ENCODE measurements around the gene MOSMO. TPM values are rescaled to one million over a fixed set of nuclear protein-coding genes. Genes with fewer than 3 reads are reported as not detected.
A peak's percentile ranks its signal among the peaks of the same experiment; 100 is the strongest.
"Not testable (repeated sequence)": the region's sequence is repeated elsewhere in the genome, so short reads cannot be mapped to it uniquely, and the experiment has no call there.

MOSMO gene
- total RNA-seq, 2 donors from 2014 or later, result 19.6 to 21.0 TPM

DNA sequence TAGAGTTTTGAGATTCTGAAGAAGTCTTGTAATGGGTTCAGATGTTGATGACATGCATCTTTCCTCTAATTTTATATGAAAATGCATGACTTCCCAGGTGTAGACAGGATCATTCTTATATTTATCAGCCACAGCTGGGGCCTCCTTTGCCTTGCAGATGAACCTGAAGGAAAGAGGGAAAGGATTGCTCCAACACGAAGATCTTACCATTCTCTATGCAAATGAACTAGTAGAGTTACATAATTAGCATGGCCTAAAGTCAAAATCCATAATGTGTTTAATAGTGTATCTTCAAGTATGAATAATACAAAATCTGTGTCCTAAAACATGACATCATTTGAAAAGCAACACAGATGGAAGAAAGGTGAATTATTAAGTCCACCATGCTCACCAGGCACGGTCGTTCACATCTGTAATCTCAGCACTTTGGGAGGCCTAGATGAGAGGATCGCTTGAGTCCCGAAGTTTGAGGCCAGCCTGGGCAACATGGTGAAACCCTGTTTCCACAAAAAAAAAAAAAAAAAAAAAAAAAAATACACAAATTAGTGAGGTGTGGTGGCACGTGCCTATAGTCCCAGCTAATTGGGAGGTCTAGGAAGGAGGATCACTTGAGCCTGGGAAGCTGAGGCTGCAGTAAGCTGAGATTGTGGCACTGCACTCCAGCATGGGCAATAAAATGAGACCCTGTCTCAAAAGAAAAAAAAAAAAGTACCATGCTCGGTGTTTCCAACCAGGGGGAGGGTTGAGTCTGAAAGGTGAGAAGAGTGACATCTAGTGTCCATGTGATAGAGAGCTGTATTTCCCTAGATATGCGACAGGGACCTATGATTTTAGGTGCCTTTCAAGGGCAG is 90.7 kb downstream of the MOSMO start:
- Histone ChIP-seq H3K4me1 (replicated peaks) (no peaks in the 10 kb centered on the region), H3K27me3 (replicated peaks; ENCODE audit: insufficient read depth) (no peaks in the 10 kb centered on the region), H3K27ac (no peak overlapping the region), H3K9me3 (no peaks in the 10 kb centered on the region), H3K36me3 (no peaks in the 10 kb centered on the region), H3K4me3 (no peak overlapping the region)
- 47% methylated on average over 8 of the region's 8 CpGs for WGBS
- intact Hi-C loops (cut with DNase I), result loop anchor here (5.0 kb wide), 2 partner anchors 89 to 101 kb away; no protein-coding TSS in a partner anchor
- DNase-seq (ENCODE audit: low spot score), result no peak
- TF ChIP-seq, protein P1, sequence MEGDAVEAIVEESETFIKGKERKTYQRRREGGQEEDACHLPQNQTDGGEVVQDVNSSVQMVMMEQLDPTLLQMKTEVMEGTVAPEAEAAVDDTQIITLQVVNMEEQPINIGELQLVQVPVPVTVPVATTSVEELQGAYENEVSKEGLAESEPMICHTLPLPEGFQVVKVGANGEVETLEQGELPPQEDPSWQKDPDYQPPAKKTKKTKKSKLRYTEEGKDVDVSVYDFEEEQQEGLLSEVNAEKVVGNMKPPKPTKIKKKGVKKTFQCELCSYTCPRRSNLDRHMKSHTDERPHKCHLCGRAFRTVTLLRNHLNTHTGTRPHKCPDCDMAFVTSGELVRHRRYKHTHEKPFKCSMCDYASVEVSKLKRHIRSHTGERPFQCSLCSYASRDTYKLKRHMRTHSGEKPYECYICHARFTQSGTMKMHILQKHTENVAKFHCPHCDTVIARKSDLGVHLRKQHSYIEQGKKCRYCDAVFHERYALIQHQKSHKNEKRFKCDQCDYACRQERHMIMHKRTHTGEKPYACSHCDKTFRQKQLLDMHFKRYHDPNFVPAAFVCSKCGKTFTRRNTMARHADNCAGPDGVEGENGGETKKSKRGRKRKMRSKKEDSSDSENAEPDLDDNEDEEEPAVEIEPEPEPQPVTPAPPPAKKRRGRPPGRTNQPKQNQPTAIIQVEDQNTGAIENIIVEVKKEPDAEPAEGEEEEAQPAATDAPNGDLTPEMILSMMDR (IDR thresholded peaks at IDR 0.05), result peak in 3 of 4 experiments; percentile 35 to 55 (median 39)
- TF ChIP-seq POLR2AphosphoS5 (IDR thresholded peaks at IDR 0.05), result no peak

DNA sequence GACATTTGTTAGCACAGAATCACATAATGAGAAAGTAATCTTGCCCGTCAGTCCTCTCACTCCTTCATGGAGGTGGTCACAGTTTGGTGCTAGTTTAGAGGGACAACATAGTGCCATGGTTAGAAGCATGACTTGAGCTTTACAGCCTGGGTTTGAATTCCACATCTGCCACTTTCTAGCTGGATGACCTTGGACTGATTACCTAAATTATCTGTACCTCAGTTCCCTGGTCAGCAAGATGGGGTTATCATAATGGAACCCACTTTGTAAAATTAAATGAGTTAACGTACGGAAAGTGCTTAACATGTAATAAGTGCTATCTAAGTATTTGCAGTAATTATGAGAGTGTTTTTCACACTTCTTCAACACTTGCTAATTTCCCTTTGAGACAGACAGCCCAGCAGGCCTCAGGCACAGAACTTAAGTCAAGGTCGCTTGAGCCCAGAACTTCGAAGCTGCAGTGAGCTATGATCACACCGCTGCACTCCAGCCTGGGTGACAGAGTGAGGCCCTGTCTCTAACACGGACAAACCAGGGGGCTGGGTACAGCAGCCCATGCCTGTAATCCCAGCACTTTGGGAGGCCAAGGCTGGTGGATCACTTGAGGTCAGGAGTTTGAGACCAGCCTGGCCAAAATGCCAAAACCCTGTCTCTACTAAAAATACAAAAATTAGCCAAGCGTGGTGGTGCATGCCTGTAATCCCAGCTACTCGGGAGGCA is 91.5 kb downstream of the MOSMO start:
- DNase-seq (ENCODE audit: low spot score), result no peak
- intact Hi-C loops (cut with DNase I), result loop anchor here (5.0 kb wide), 2 partner anchors 88 to 102 kb away; no protein-coding TSS in a partner anchor
- no peak overlapping the region for H3K27ac ChIP-seq
- WGBS, result 82% methylated on average over 9 of the region's 9 CpGs
- no peaks in the 10 kb centered on the region for H3K27me3 ChIP-seq (replicated peaks; ENCODE audit: insufficient read depth)
- no peaks in the 10 kb centered on the region for H3K36me3 ChIP-seq
- H3K4me1 ChIP-seq (replicated peaks), result no peaks in the 10 kb centered on the region
- TF ChIP-seq POLR2AphosphoS5 (IDR thresholded peaks at IDR 0.05) (no peak), POLR2A (IDR thresholded peaks at IDR 0.05) (no peak)
- H3K4me3 ChIP-seq, result no peak overlapping the region
- H3K9me3 ChIP-seq, result no peaks in the 10 kb centered on the region

DNA sequence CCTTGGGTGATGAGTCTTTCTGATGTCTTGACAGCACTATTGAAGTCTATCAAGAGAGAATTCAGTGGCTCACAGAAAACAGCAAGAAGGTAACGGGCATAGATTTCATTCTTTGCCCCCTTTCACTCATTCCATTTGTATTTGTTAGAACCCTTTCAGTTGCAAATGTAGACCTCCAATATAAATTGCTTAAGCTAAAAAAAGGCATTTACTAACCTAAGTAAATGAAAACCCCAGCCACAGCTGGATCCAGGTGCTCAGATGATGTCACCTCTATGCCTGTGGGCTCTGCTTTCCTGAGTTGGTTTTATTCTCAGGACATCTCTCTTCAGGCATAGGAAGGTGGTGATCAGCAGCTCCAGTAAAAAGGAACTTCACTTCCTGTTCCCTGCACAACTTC is 95.5 kb downstream of the MOSMO start:
- 97% methylated on average over 1 of the region's 1 CpG for WGBS
- Histone ChIP-seq H3K4me3 (no peak overlapping the region), H3K27me3 (replicated peaks; ENCODE audit: insufficient read depth) (no peaks in the 10 kb centered on the region), H3K4me1 (replicated peaks) (no peaks in the 10 kb centered on the region), H3K9me3 (no peaks in the 10 kb centered on the region), H3K36me3 (no peaks in the 10 kb centered on the region), H3K27ac (no peak overlapping the region)
- TF ChIP-seq, protein P1 (IDR thresholded peaks at IDR 0.05), result no peak
- TF ChIP-seq POLR2AphosphoS5 (IDR thresholded peaks at IDR 0.05) (no peak), POLR2A (IDR thresholded peaks at IDR 0.05) (no peak)
- intact Hi-C loops (cut with DNase I), result no loop called here
- DNase-seq (ENCODE audit: low spot score), result no peak

DNA sequence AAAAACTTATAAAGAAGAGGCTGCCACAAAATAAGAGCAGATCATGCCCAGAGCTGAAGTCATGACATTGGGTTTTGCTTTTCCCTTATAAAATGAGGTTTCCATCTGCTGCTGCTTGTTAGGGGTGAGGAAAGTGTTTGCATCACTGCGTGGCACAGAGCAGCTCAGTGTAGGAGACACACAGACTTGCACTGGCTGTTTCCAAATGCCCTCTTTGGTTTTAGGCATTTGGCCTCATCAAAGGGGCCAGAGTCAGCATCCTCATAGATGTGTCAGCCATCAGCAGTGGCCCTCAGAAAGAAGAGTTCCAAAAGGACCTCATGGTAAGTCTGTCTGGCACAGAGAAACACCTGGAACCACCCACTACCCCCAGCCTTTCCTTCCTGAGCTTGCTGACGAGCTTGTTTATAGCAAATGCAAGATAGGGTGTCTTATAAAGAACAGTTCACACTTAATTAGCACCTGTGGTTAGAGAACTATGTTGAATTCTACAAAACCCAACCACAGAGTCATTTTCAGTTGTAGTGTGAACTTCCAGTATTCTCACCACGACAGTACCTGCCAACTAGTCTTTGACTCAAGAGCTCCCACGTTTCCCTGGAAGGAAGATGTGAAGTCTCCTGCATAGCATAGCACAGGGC is 101.5 kb downstream of the MOSMO start:
- no peaks in the 10 kb centered on the region for H3K36me3 ChIP-seq
- DNase-seq (ENCODE audit: low spot score), result no peak
- no peaks in the 10 kb centered on the region for H3K27me3 ChIP-seq (replicated peaks; ENCODE audit: insufficient read depth)
- WGBS, result 63% methylated on average over 4 of the region's 4 CpGs
- no peaks in the 10 kb centered on the region for H3K4me1 ChIP-seq (replicated peaks)
- H3K4me3 ChIP-seq, result no peak overlapping the region
- TF ChIP-seq, protein P1 (IDR thresholded peaks at IDR 0.05), result no peak
- TF ChIP-seq POLR2AphosphoS5 (IDR thresholded peaks at IDR 0.05), result no peak
- no peak for TF ChIP-seq POLR2A (IDR thresholded peaks at IDR 0.05)
- H3K9me3 ChIP-seq, result no peaks in the 10 kb centered on the region
- H3K27ac ChIP-seq, result no peak overlapping the region
- intact Hi-C loops (cut with DNase I), result no loop called here

DNA sequence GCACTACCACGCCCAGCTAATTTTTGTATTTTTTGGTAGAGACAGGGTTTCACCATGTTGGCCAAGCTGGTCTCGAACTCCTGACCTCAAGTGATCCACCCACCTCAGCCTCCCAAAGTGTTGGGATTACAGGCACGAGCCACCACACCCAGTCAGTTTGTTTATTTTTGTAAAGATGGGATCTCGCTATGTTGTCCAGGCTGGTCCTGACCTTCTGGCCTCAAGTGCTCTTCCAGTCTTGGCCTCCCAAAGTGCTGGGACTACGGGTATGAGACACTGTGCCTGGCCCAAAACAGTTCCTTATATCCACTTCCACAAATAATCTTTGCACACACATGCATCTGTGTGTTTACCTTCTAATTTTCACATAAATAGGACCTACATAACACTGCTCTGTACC is 103.7 kb downstream of the MOSMO start:
- intact Hi-C loops (cut with DNase I); H3K9me3 ChIP-seq; H3K27me3 ChIP-seq (replicated peaks; ENCODE audit: insufficient read depth); DNase-seq (ENCODE audit: low spot score); H3K4me3 ChIP-seq; H3K4me1 ChIP-seq (replicated peaks); H3K27ac ChIP-seq; H3K36me3 ChIP-seq: not testable (repeated sequence)
- 82% methylated on average over 5 of the region's 5 CpGs for WGBS

Measured in prostate gland (tissue), 2 donors.